Activated CD4-positive, alpha-beta T cell treated with anti-CD3 and anti-CD28 coated beads for 24 hours (primary cell): ENCODE data around the gene GBA3.

ENCODE experiments used
- DNase-seq, 2 donors: peaks; one replicate each; pipeline ENCODE4 v3.0.0-alpha.2; 2020; ENCODE audit warnings: low read depth in 2 of 2

GBA3 gene

DNA sequence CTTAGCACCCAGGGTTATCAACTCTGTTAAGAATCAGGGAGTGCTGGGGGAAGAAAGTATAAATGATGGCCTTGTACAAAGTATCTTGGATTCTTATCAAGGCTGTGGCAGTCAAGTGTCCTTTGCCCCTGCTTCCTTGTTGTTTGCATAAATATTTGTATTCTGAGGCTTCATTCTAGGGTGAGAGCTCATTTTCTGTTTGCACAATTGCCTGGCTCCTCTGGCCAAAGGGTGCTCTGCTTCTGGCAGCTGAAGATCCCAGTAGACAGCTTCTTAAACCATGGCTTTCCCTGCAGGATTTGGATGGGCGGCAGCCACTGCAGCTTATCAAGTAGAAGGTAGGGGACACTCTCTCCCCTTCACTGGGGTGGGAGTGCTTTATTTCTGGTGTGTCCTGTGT is at the start of gene GBA3:
Gene GBA3 (plus strand): TSS at position 202 of the 400 bp plus-strand sequence.
- no peak for DNase-seq

DNA sequence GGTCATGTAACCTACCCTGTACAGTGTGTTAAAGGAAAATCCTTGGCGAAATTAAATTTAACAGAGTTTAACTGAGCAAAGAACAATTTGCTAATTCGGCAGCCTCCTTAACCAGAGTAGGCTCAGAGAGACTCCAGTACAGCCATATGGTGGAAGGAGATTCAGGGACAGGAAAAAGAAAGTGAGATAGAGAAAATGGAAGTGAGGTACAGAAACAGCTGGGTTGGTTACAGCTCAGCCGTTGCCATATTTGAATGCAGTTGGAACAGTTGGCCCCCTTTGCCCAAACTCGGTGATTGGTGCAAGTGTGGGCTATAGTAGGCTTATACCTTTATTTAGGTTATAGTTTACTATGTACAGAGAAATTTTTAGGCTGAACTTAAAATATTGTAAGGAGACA is 48.8 kb upstream of the GBA3 start:
- no peak for DNase-seq

DNA sequence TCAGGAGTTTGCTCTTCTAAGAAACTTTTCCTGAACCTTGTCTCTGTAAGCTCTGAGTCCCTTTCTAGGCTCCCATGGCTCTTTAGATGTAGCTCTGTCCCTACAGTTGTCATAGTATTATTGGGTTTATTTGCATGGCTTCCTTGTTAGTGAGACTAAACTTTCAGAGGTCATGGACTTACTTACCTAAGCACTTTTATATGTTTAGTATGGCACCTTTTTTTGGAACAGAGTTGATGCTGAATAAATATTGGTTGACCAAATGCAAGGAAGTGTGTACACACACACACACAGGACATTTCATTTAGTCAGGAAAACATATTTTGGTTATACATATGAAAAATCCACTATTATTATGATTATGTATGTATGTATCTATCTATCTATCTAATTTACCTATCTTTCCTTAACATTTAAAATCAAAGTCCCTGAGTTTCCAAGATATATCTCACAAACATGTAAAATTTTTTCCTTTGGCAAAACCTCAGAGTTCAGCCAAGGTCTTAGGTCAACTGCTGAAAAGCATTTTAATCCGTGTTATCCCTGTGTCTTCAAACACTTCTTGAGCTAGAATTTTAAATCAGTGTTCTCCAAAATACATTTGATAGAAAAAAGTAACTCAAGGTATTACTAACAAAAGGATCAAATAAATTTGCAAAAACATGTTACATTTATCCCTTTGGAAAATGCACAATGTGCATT is 47.1 kb upstream of the GBA3 start:
- DNase-seq, result no peak

DNA sequence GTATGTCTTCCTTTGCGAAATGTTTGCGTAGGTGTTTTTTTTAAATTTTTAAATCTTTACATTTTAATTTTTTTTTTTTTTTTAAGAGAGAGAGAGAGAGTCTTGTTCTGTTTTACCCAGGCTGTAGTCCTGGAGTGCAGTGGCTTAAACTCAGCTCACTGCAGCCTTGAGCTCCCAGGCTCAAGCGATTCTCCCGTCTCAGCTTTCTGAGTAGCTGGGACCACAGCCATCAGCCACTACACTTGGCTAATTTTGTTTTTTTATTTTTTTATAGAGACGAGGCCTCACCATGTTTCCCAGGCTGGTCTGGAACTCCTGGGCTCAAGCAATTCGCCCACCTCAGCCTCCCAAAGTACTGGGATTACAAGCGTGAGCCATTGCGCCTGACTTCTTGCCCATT is 43.7 kb upstream of the GBA3 start:
- no peak for DNase-seq

DNA sequence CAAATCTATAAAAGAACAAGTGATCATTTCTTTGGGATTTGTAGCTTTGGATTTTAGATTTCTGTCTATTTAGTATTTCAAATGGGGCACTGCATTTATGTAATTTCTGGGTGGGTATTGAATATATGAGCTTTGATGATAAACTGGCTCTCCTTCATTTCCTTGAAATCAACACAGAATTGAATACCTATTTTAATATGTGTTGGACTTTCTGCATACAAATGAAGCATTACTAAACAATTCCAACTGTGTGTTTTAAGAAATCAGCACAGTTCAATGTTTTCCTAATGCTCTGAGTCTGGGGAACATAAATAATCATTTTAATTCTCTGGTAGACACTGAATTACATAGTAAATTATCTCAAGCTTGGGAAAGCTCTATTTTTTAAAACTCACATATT is 42.0 kb upstream of the GBA3 start:
- DNase-seq, result no peak

DNA sequence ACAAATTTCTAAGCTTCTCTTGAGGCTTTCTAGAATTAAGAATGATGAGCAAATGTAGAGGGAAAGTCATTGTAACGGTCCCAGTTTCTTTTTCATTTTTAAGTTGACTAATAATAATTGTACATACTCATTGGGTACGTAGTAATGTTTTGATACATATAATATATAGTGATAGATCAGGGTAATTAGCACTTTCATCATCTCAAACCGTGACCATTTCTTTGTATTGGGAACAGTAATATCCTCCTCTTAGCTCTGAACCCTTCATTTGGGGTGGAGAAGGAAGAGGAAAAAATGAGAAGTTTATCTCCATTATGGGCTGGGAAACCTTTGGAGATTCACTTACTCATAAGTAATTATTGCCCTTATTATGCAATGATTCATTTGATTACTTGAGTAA is 39.0 kb upstream of the GBA3 start:
- DNase-seq, result no peak

DNA sequence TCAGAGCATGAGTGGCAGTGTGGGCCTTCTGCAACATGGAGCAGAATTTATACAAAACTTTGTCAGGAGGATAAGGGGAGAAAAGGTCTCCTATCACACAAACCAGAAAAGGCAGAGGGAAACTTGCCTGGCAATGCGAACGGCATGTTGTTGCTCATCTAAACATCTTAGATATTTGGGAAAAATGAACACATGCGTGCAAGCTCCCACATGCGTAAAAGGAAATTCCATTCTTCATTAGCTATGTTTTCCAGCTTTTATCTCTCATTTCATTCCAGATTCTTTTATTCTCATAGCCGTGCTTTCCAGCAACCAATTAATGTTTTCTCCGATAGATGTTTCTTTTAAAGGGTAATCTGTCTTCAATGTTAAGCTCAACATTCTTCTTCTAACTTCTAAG is 31.3 kb upstream of the GBA3 start:
- no peak for DNase-seq

DNA sequence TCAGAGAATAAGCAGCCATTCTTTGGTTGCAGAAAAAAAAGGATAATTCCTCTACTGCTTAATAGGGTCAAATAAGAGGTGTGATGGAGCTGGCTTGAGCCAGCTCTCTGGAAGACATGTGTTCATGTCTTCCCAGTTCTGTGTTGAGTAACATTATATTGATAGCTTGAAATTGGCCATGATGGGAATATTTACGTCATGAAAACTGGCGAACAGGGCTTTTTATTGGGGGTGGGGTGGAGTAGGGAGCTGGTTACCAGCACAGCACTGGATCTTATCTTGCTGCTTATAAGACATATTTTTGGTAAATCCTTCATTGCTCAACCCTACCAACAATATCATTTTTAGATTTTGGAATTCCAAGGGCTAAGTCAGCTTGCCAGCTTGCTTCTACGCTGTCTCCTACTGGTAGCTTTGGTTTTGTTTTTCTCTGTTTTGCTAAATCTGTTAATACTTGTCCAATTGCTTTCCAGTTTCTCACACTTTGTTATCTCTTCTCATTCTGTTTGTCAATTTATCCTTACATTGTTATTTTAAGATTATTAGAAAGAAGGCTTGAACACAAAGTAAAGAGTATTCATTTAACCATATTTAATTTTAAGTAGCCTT is 25.3 kb upstream of the GBA3 start:
- DNase-seq, result no peak

DNA sequence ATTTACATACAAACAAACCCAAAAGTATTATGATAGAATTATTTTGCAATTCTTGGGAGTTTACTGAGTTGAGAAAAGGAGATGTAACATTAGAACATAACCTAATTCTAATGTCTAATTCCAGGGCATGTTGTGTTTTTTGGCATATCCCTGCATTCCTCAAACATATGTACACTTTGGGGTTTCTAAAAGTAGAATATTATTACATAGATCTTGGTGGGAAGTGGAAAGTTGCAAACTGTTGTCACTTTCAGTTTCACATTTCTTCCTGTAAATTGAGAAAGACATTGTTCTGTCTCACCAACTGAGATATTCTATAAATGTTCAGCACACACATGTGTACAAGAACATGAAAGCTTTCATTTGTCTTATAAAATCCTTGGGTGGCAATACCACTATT is 24.4 kb upstream of the GBA3 start:
- no peak for DNase-seq

DNA sequence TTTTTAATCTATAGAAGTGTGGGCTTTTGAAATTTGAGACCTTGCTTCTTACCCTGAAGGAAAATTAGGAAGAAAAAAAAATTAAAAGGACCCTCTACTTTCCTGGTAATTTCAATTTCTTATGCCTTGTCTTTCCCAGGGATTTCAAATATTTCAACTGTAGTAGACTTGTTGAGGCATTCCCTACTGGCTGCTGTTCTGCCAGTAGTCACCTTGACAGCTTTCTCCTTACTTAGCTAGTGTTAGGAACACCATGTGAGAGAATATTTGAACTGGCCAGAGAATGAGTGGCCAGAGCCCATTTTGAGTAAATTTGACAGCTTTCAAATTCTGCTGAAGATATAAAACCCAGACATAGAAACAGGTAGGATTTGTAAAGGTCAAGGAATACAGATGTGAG is 24.0 kb upstream of the GBA3 start:
- DNase-seq, result no peak

DNA sequence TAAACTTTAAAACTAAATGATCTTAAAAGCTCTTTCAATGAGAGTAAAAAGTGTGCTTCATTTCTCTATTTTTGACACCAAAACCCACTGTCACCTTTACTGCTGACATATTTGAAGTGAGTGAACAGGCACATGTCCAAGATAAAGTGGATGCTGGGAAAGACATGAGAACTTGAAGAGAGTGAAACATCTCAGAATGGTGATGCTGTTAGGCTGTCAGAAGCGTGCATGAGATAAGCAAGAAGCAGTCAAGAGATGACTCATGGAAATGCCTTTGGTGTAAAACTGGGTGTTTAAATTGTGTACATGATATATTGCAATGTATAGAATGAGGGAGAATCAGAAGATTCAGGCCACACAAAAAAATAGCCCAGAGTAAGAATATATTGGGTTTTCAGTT is 21.8 kb upstream of the GBA3 start:
- no peak for DNase-seq

DNA sequence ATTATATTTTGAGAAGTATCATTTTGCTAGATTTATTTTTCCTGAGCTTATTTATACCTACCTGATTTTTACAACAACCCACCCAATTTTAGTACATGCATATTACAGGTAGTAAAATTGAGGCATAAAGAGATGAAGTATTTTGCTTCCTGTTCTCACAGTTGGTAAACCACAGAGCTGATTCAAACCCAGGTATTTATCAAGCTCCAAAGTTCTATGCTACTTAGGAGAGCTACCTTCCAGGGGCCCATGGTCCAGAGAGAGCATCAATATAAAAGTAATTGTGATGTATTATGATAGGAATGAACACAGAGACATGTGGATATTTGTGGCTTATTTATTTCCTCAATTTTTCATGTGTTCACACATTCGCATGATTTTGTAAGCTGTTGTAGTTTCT is 20.2 kb upstream of the GBA3 start:
- no peak for DNase-seq

DNA sequence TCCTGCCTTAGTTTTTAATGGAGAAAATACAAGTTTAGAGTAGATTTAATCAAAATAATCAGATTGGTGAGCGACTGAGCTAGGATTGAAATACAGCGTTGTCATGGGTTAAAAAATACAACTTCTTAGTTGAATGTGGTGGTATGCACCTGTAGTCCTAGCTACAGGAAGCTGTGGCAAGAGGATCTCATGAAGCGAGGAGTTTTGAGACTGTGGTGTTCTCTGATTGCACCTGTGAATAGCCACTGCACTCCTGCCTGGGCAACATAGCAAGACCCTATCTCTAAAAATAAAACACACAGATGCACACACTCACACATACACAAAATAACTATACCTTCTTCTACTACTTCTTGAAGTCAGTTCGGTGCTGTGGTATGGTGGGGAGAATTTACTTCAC is 19.8 kb upstream of the GBA3 start:
- no peak for DNase-seq

DNA sequence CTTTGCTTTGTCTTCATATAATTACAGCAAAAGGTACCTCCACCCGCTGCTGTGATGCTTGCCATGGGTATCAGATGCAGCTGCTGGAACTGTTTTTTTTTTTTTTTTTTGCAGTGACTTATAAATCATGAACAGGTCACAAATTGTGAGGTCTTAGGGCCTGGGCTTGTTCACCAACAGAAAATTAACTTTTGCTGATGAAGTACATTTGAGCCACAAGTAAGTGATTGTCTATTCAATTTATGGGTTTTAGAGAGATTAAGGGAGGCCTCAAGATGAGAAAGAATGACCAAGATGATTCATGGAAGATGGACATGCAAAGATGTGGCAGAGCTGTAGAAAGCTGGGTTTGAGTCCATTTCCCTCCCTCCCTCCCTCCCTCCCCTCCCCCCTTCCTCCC is 18.0 kb upstream of the GBA3 start:
- DNase-seq, result no peak

DNA sequence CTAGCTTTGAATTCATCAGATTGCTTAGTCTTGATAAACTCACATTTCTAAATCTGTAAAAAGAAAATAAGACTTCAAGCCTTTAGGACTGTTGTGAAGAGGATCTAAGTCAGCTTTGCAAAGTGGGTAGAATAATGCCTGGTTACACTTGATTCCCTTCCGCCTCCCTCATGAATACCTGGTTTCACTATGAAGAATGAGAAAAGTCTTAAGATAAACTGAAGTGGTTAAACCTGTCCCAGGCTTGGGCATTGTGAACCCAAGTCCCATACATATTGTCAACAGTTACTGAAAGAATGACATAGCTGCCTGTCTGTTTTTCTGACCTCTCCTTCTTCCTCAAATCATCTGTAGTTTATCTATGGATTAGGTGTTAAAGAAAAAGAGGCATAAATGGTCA is 16.7 kb upstream of the GBA3 start:
- no peak for DNase-seq

DNA sequence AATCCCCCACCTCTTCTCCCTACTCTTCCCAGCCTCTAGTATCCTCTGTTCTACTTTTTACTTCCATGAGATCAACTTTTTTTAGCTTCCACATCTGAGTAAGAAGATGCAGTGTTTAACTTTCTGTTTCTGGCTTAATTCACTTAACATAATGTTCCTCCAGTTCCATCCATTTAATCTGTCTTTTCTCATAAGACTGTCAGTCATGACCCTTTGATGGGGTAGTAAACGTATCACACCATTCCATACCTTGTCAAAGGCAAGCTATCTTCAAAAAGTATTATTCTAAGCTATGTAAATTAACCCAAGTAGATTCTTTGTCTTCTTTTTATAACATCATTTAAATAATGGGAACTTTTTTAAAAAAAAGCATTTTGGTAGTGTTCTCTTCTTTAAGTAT is 15.0 kb upstream of the GBA3 start:
- no peak for DNase-seq

DNA sequence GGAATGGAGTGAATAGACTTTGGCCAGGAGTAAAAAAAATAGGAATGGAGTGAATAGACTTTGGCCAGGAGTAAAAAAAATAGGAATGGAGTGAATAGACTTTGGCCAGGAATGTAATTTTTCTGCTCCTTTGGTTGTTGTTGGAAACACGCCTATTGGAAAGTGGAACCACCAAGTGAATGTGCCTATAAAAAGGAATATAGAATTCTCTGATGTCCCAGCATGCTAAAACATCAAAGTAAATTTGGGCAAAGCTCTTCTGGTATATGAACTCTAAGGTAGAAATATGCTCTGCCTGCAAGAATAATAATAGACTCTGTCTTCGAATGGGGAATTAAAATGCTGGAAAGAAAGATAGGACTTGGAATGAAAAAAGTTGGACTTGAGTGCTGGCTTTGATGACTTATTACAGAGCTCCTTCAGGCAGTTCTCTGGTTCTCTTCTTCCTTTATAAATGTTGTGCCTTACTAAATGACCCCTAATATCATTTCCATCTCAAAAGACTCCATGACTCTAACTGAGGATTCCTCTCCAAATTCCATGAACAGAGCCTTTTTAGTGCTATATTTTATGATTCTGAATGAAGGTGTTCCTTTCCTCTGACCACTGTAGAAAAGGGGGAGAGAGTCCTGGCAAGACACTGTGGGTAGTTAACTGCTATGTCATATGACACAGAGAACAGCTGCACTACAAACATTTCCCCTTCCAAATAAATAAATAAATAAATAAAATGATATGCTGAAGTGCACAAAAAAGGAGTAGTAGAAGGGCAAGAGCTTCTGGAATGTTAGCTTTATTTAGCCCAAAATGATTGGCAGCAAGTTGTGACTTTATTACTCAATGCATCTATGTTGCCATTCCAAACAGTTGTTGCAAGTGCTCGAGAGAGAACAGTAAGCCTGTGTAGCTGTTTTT is 13.5 kb upstream of the GBA3 start:
- no peak for DNase-seq

DNA sequence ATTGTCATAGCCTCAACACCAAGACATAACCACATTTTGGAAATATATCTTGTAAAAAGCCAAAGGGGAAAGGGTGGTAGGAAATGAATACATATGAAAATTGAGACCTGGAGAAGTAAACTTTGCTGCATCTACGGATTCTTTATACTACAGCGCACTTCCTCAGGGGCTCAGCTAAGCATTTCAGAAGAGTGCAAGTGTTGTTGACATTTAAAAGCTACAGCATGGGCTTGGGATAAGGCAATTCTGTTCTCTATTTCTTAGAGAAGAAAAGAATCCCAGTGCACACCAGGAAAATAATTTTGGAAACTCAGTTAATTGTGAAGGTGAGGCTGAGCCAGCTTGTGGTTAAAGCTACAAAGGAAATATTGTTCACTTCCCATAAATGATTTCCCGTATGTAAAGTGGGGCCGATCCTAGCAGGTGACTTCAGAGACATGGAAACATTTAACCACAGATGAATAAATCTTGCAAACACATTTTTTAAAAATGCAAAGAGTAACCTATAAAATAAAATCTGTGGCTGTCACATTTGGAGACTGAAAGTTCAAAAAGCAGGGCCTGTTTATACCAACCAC is 12.6 kb upstream of the GBA3 start:
- DNase-seq, result no peak

DNA sequence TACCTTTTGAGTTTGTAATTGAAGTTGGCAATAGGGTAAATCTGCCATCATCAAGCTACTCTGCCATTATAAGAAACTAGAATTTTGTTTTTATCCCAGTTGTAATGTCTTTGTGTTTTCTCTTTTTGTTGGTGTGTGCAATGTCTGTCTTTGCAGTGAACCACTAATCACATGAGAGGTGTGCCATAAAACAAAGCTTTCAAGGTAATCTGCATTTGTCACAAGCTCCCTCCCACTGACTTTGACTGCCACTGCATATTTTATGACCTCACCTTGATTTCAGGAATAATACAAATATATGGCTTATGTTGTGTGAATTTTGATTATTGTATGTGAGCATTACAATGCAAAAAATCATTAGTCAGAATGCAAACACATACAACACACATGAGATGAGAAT is 9.0 kb upstream of the GBA3 start:
- DNase-seq, result no peak

DNA sequence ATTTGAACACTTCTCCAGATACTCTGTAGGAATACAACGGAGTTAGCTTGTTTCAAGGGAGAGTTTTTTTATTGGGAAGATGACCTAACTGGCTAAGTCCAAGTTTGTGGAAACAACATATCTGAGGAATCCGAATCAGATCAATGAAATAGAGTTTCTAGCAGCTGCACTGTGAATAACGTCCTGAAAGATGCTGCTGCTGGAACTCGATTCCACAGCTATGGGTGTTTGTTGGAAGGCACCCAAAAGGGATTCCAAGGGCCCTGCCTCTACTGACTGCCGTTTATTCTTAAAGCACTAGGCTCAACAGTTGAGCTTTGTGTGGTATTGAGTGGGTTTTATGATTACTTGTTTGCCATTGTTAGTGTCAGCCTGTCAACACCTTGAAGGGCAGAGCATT is 6.6 kb upstream of the GBA3 start:
- DNase-seq, result no peak

DNA sequence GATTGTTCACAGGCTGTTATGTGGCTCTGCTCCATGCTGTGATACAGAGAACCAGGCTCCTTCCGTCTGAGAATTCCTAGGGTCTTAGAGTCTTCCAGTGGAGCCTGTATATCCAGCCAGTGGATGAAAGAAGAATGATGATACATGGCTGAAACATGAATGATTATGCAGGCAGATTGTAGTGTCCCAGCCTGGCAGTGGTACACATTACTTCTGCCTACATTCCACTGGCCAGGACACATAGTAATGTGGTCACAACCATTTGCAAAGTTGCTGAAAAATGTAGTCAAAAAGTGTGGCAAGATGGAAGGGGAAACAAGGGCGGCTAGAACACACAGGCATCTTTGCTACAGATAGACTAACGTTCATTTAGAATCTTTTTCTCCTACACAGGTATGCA is 4.5 kb upstream of the GBA3 start:
- DNase-seq, result no peak

DNA sequence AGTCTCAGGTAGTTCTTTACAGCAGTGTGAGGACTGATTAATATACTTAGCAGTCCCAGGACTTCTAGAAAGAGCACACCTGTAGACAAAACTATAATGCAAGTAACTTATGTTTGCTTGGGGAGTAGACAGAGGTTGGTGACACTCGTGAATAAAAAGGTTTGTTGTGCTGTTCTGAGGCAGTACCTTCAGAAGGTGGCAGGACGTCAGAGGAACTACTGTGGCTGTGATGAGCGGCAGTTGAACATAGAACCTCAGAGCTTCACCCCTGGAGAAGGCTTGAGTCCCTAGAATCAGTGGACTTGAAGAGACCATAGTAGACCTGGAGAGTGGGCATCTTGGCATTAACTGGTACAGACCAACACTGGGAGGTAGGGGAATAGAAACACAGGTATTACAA is 3.3 kb upstream of the GBA3 start:
- no peak for DNase-seq

DNA sequence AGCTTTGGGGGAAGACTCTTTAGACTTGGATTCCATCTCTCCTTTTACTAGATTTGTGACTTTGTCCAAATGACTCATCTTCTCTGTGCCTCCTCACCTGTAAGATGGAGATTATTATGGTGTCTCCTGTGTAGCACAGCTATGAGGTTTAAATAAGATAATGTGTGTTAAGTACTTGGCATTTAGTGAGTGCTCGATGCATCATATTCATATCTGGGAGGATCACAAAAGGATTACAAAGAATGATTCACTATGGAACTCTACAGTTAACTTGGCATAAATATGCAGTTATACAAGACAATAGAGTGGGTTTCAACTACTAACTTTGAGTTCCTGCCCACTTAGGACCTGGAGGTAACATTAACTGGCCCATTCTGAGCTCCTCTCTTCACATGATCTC is 2.3 kb downstream of the GBA3 start:
- DNase-seq, result no peak
